ENCODE data around the gene ATP23.

- no peak for TF ChIP-seq GATA2 (IDR thresholded peaks at IDR 0.05; ENCODE audit: low read depth, low read length)
- no peak for TF ChIP-seq GATA3 (IDR thresholded peaks at IDR 0.05; ENCODE audit: low read depth, low read length)
These were observed 50.6 kb downstream of the ATP23 start for GRCh38 chr12:57992001-57992400.

Measured in SH-SY5Y (cell line).